ENCODE data around the gene MED10. TPM values are rescaled to one million over a fixed set of nuclear protein-coding genes. Genes with fewer than 3 reads are reported as not detected.
"Not testable (repeated sequence)": the region's sequence is repeated elsewhere in the genome, so short reads cannot be mapped to it uniquely, and the experiment has no call there.

The MED10 gene
- total RNA-seq, 1 donor from 2014 or later, result 34.6 TPM

DNA sequence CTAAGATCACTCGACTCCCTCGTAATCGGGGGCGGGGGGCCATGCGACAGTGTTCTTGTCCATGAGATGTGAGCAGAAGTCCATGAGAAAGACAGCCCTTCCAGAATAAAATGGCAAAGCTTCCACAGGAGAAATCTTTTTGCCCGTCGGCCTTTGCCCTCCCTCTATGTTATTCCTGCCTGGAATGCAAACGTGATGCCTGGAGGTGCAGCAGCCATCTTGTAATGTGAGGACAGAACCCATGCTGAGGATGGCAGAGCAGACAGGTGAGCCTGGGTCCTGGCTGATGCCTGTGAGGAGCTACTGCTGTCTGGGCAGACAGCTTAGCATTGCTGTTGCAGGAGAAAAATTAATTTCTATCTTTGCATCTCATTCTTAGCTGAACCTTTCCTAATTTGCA, 17.2 kb downstream of the MED10 start:
- no peak overlapping the region for H3K4me3 Mint-ChIP-seq (ENCODE audit: unreplicated experiment)

DNA sequence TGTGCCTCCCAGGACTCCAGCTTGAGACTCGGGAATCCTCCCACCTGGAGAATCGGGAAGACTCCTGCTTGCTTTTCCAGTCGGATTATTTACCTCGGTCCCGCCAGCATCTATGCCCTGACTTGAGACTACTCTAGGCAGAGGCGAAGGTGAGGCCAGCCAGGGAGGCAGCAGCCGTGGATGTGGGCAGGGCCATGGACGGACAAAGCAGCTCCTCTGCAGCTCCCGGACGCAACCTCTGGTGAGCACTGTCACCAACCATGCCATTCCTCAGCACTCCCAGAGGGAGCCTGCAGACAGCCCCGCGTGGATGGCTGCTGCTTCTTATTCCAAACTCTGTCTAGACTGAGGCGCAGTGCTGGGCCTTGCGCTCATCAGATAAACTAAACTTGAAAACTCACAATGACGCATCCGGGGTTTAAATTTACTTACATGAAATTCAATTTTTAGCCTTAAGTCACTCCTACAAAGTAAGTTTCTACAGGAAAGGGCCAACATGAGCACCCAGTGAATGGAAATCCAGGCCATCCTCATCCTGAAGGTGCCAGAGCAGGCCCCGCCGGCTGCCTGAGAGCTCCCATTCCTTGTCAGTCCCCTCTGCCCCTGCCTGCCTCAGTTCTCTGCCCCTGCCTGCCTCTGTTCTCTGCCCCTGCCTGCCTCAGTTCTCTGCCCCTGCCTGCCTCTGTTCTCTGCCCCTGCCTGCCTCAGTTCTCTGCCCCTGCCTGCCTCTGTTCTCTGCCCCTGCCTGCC, 17.8 kb downstream of the MED10 start:
- Mint-ChIP-seq H3K4me1 (ENCODE audit: low read depth) (no peaks in the 10 kb centered on the region), H3K27me3 (ENCODE audit: low read depth) (peaks cover 3% of the 10 kb centered on the region), H3K4me3 (ENCODE audit: unreplicated experiment) (no peak overlapping the region), H3K36me3 (ENCODE audit: low read depth) (peaks cover 1% of the 10 kb centered on the region), H3K27ac (ENCODE audit: unreplicated experiment) (no peak overlapping the region), H3K9me3 (ENCODE audit: low read depth) (peaks cover 5% of the 10 kb centered on the region)
- no peak for DNase-seq (ENCODE audit: low spot score)
- TF ChIP-seq, protein P1, sequence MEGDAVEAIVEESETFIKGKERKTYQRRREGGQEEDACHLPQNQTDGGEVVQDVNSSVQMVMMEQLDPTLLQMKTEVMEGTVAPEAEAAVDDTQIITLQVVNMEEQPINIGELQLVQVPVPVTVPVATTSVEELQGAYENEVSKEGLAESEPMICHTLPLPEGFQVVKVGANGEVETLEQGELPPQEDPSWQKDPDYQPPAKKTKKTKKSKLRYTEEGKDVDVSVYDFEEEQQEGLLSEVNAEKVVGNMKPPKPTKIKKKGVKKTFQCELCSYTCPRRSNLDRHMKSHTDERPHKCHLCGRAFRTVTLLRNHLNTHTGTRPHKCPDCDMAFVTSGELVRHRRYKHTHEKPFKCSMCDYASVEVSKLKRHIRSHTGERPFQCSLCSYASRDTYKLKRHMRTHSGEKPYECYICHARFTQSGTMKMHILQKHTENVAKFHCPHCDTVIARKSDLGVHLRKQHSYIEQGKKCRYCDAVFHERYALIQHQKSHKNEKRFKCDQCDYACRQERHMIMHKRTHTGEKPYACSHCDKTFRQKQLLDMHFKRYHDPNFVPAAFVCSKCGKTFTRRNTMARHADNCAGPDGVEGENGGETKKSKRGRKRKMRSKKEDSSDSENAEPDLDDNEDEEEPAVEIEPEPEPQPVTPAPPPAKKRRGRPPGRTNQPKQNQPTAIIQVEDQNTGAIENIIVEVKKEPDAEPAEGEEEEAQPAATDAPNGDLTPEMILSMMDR (IDR thresholded peaks at IDR 0.05), result no peak

More for the DNA sequence above, 17.2 kb downstream of the MED10 start:
- TF ChIP-seq, protein P1 (IDR thresholded peaks at IDR 0.05), result no peak
- DNase-seq (ENCODE audit: low spot score), result no peak
- peaks cover 3% of the 10 kb centered on the region for H3K27me3 Mint-ChIP-seq (ENCODE audit: low read depth)
- H3K9me3 Mint-ChIP-seq (ENCODE audit: low read depth), result peaks cover 5% of the 10 kb centered on the region
- no peak overlapping the region for H3K27ac Mint-ChIP-seq (ENCODE audit: unreplicated experiment)
- H3K36me3 Mint-ChIP-seq (ENCODE audit: low read depth), result peaks cover 1% of the 10 kb centered on the region
- H3K4me1 Mint-ChIP-seq (ENCODE audit: low read depth), result no peaks in the 10 kb centered on the region

DNA sequence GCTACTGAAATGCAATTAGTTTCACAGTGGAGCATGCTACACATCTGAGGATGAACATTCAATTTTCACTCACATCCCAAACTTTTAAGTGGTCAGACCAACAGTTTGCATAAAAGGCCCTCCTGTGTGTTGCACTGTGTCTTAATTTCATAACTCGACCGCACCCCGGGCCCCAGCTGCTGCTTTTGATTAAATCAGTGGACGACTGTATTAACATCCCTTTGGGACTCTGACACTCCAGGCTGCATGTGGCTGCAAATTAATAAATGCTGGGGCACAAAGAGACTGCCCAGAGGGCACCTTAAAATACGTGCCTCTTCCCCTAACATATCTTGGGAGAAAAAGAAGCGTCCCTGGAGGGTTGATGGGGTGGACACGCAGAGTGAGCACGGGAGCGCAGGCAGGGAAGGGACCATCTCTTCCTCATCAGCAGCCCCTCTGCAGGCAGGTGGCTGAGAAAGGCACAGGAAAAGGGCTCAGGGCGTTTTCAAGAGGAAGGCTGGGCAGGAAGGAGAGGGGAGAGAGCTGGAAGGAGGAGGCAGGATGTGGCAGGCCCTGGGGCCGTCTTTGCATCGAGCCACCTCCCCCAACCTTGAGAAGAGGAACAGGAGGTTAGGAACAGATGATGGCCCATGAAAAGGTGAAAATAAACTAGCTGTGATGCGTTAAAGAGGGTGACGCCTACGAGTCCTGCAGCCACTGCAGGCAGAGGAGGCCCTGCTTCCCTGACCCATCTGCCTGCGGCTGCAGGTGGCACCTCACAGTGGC, 18.6 kb downstream of the MED10 start:
- Mint-ChIP-seq H3K27ac (ENCODE audit: unreplicated experiment) (no peak overlapping the region), H3K9me3 (ENCODE audit: low read depth) (peaks cover 5% of the 10 kb centered on the region), H3K4me3 (ENCODE audit: unreplicated experiment) (no peak overlapping the region), H3K4me1 (ENCODE audit: low read depth) (no peaks in the 10 kb centered on the region), H3K27me3 (ENCODE audit: low read depth) (peaks cover 5% of the 10 kb centered on the region), H3K36me3 (ENCODE audit: low read depth) (peaks cover 1% of the 10 kb centered on the region)
- DNase-seq (ENCODE audit: low spot score), result no peak
- TF ChIP-seq, protein P1 (IDR thresholded peaks at IDR 0.05), result no peak

DNA sequence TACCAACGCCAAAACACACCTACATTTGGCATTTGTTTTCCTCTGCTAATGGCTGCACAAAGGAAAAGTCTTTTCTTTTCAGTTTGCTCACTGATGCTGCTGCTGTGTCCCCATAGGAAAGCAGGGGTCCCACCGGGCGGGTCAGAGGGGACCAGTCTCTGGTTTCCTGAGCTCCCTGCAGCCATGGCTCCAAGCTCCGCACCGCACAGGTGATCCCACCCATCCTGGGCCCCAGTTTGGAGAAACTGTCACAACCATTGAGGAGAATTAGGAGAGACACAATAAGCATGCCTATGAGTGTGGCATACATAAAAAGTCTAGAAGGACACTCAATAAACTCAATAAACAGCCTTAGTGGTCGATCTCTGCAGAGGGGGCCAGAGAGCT, 19.9 kb downstream of the MED10 start:
- no peak overlapping the region for H3K4me3 Mint-ChIP-seq (ENCODE audit: unreplicated experiment)
- H3K4me1 Mint-ChIP-seq (ENCODE audit: low read depth), result no peaks in the 10 kb centered on the region
- H3K27ac Mint-ChIP-seq (ENCODE audit: unreplicated experiment), result no peak overlapping the region
- H3K27me3 Mint-ChIP-seq (ENCODE audit: low read depth), result peaks cover 12% of the 10 kb centered on the region
- H3K36me3 Mint-ChIP-seq (ENCODE audit: low read depth), result peaks cover 1% of the 10 kb centered on the region
- H3K9me3 Mint-ChIP-seq (ENCODE audit: low read depth), result peaks cover 4% of the 10 kb centered on the region
- TF ChIP-seq, protein P1 (IDR thresholded peaks at IDR 0.05), result no peak
- no peak for DNase-seq (ENCODE audit: low spot score)

DNA sequence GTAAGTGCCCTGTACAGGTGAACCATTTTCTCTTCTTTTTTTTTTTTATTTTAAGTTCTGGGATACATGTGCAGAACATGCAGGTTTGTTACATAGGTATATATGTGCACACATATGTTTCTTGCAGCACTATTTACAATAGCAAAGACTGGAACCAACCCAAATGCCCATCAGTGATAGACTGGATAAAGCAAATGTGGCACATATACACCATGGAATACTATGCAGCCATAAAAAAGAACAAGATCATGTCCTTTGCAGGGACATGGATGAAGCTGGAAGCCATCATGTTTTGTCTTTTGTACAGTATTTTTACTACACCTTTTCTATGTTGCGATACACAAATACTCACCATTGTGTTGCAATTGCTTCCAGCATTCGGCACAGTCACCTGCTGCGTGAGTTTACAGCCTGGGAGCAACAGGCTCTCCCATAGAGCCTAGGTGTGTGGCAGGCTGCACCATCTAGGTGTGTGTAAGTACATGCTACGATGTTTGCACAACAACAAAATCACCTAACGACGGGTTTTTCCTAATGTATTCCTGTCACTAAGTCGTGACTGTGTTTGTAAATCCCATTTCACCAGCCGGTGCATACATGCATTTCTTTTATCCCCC, 20.4 kb downstream of the MED10 start:
- H3K4me3 Mint-ChIP-seq (ENCODE audit: unreplicated experiment); H3K27ac Mint-ChIP-seq (ENCODE audit: unreplicated experiment); H3K4me1 Mint-ChIP-seq (ENCODE audit: low read depth); H3K9me3 Mint-ChIP-seq (ENCODE audit: low read depth); H3K36me3 Mint-ChIP-seq (ENCODE audit: low read depth); DNase-seq (ENCODE audit: low spot score): not testable (repeated sequence)
- peaks cover 12% of the 10 kb centered on the region for H3K27me3 Mint-ChIP-seq (ENCODE audit: low read depth)
